Measurements from ENCODE around the gene ADAMTS7.
"Not testable (repeated sequence)": the region's sequence is repeated elsewhere in the genome, so short reads cannot be mapped to it uniquely, and the experiment has no call there.

Gene ADAMTS7

DNA sequence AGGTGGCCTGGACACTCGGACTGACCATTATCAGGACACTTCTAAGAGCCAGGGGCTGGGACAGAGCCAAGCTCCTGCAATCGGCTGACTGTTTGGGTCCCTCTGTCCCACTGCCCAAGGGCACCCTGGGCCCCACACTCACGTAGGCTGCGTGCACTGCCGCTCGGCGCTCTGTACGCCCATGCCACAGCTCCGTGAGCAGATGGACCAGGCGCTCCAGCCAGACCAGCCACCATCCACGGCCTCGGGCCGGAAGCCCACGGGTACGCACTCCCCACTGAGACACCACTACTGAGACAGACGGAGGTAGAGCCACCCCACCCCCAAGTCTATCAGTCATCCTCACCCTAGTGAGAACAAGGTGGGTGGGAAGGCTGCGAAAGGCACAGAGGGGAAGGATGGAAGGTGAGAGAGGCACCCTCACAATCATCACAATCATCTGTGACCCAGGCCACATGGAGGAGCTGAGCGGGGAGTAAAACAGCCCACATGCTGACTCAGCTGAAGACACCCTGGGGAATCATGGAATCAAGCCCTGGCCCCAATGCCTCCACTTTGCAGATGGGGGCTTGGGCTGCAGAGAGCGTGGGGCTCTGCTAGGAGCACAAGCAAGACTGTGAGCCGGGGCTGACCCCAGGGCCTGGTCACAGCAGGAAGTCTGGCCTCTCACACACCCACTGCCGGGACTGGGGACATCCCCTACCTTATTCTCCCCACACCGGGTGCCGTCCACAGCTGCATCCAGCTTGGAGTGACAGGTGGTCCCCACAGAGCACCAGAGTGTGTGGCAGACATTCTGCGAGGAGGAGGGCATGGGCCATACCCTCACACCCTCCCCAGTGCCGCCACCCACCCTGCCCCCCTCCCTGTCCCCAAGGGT is 35.0 kb downstream of the ADAMTS7 start:
- not testable (repeated sequence) for H4K91ac ChIP-seq (ENCODE audit: low read depth, low read length); H3K4ac ChIP-seq (ENCODE audit: low read depth, low read length); H3K79me2 ChIP-seq (ENCODE audit: control insufficient read depth, insufficient read depth, low read length, poor library complexity); H3K79me1 ChIP-seq (ENCODE audit: low read length); DNase-seq; H4K8ac ChIP-seq (ENCODE audit: low read depth, low read length); H3K23ac ChIP-seq (ENCODE audit: low read length); H3K14ac ChIP-seq (ENCODE audit: low read length); H3K27ac ChIP-seq (ENCODE audit: low read depth, low read length); H2AK5ac ChIP-seq (ENCODE audit: low read length); H3K9ac ChIP-seq (ENCODE audit: low read length); H2AFZ ChIP-seq (ENCODE audit: insufficient read depth, low read length, poor library complexity); H3K36me3 ChIP-seq (ENCODE audit: control insufficient read depth in 1 of 2, insufficient read depth in 2 of 2, low read length in 2 of 2); H3K9me3 ChIP-seq (ENCODE audit: insufficient read depth, low read depth, low read length); H3K4me3 ChIP-seq (ENCODE audit: low read depth, low read length); H2BK120ac ChIP-seq (ENCODE audit: insufficient read depth, low read length, poor library complexity); H3K4me2 ChIP-seq (ENCODE audit: low read length); H4K12ac ChIP-seq (ENCODE audit: low read depth, low read length); H2BK5ac ChIP-seq (ENCODE audit: low read depth, low read length, poor library complexity); H3K27me3 ChIP-seq (ENCODE audit: insufficient read depth, low read length); H3K4me1 ChIP-seq (ENCODE audit: control insufficient read depth in 1 of 2, insufficient read depth in 2 of 2, low read length in 2 of 2); H3K18ac ChIP-seq (ENCODE audit: low read length); H2BK12ac ChIP-seq (ENCODE audit: low read length)
- no CpG with 5 or more reads among the region's 25 CpGs for WGBS (ENCODE audit: extremely low coverage, insufficient coverage, insufficient read length)

GRCh38 chr15:78775472-78775871 is 35.8 kb downstream of the ADAMTS7 start:
- H4K8ac ChIP-seq (ENCODE audit: low read depth, low read length) = no peak overlapping the region
- H2AFZ ChIP-seq (ENCODE audit: insufficient read depth, low read length, poor library complexity) = no peak overlapping the region
- H3K4me3 ChIP-seq (ENCODE audit: low read depth, low read length) = no peak overlapping the region
- no peak for DNase-seq
- no peak overlapping the region for H4K91ac ChIP-seq (ENCODE audit: low read depth, low read length)
- no peaks in the 10 kb centered on the region for H3K79me2 ChIP-seq (ENCODE audit: control insufficient read depth, insufficient read depth, low read length, poor library complexity)
- H3K9ac ChIP-seq (ENCODE audit: low read length) = no peak overlapping the region
- H3K4me1 ChIP-seq (ENCODE audit: control insufficient read depth in 1 of 2, insufficient read depth in 2 of 2, low read length in 2 of 2) = peaks cover 0 to 4% of the 10 kb centered on the region in 2 experiments
- H3K79me1 ChIP-seq (ENCODE audit: low read length) = no peaks in the 10 kb centered on the region
- H3K14ac ChIP-seq (ENCODE audit: low read length) = no peak overlapping the region
- H3K36me3 ChIP-seq (ENCODE audit: control insufficient read depth in 1 of 2, insufficient read depth in 2 of 2, low read length in 2 of 2) = no peaks in the 10 kb centered on the region
- H3K9me3 ChIP-seq (ENCODE audit: insufficient read depth, low read depth, low read length) = no peaks in the 10 kb centered on the region
- H3K18ac ChIP-seq (ENCODE audit: low read length) = no peak overlapping the region
- no peak overlapping the region for H2BK12ac ChIP-seq (ENCODE audit: low read length)
- H2BK120ac ChIP-seq (ENCODE audit: insufficient read depth, low read length, poor library complexity) = no peak overlapping the region
- no CpG with 5 or more reads among the region's 8 CpGs for WGBS (ENCODE audit: extremely low coverage, insufficient coverage, insufficient read length)
- no peak overlapping the region for H3K4ac ChIP-seq (ENCODE audit: low read depth, low read length)
- H3K27me3 ChIP-seq (ENCODE audit: insufficient read depth, low read length) = no peaks in the 10 kb centered on the region
- H3K23ac ChIP-seq (ENCODE audit: low read length) = no peak overlapping the region
- no peak overlapping the region for H2BK5ac ChIP-seq (ENCODE audit: low read depth, low read length, poor library complexity)
- H3K27ac ChIP-seq (ENCODE audit: low read depth, low read length) = no peak overlapping the region
- H4K12ac ChIP-seq (ENCODE audit: low read depth, low read length) = no peak overlapping the region
- no peak overlapping the region for H2AK5ac ChIP-seq (ENCODE audit: low read length)
- H3K4me2 ChIP-seq (ENCODE audit: low read length) = no peak overlapping the region

- not testable (repeated sequence) for H3K27ac ChIP-seq (ENCODE audit: low read depth, low read length); H3K18ac ChIP-seq (ENCODE audit: low read length); H4K8ac ChIP-seq (ENCODE audit: low read depth, low read length); H4K91ac ChIP-seq (ENCODE audit: low read depth, low read length); H2AK5ac ChIP-seq (ENCODE audit: low read length); H3K4ac ChIP-seq (ENCODE audit: low read depth, low read length); H3K79me1 ChIP-seq (ENCODE audit: low read length); H3K4me1 ChIP-seq (ENCODE audit: control insufficient read depth in 1 of 2, insufficient read depth in 2 of 2, low read length in 2 of 2); H3K4me3 ChIP-seq (ENCODE audit: low read depth, low read length); H3K27me3 ChIP-seq (ENCODE audit: insufficient read depth, low read length); H3K23ac ChIP-seq (ENCODE audit: low read length); H3K9me3 ChIP-seq (ENCODE audit: insufficient read depth, low read depth, low read length); H2BK12ac ChIP-seq (ENCODE audit: low read length); H3K4me2 ChIP-seq (ENCODE audit: low read length); H3K9ac ChIP-seq (ENCODE audit: low read length); H3K79me2 ChIP-seq (ENCODE audit: control insufficient read depth, insufficient read depth, low read length, poor library complexity); DNase-seq; H2BK5ac ChIP-seq (ENCODE audit: low read depth, low read length, poor library complexity); H3K36me3 ChIP-seq (ENCODE audit: control insufficient read depth in 1 of 2, insufficient read depth in 2 of 2, low read length in 2 of 2); H4K12ac ChIP-seq (ENCODE audit: low read depth, low read length); H2BK120ac ChIP-seq (ENCODE audit: insufficient read depth, low read length, poor library complexity); H3K14ac ChIP-seq (ENCODE audit: low read length); H2AFZ ChIP-seq (ENCODE audit: insufficient read depth, low read length, poor library complexity)
- no CpG with 5 or more reads among the region's 15 CpGs for WGBS (ENCODE audit: extremely low coverage, insufficient coverage, insufficient read length)
Measured at GRCh38 chr15:78774451-78774990, 36.7 kb downstream of the ADAMTS7 start.

DNA sequence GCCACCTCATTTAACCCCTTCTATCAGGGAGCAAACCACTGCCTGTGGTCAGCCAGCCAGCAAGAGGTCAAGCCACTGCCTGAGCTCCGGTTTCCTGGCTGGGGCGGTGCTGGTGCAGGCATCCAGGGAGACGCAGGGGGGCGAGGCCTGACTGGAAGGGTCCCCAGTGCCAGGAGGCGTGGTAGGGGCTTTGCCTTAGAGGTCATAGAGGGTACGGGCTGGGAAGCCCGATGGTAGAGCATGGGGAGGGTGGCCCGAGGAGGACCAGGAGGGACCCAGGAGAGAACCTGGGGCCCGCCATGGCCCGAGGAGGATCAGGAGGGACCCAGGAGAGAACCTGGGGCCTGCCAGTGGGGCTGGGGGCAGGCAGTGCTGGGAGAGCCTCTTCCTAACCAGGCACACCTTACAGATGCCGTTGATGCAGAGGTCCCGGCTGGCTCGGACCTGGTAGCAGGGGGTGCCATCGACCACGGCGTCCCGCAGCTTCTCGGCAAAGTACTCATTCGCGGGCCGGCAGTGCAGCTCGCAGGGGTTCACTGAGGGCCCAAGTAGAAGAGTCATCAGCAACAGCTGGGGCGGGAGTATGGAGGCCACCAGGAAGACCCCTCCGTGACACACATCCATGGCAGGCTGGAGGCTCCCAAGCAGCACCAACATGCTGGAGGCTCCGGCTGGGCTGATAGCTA is 37.4 kb downstream of the ADAMTS7 start:
- not testable (repeated sequence) for H4K12ac ChIP-seq (ENCODE audit: low read depth, low read length); H2BK12ac ChIP-seq (ENCODE audit: low read length); H2BK120ac ChIP-seq (ENCODE audit: insufficient read depth, low read length, poor library complexity); H3K36me3 ChIP-seq (ENCODE audit: control insufficient read depth in 1 of 2, insufficient read depth in 2 of 2, low read length in 2 of 2); H3K9me3 ChIP-seq (ENCODE audit: insufficient read depth, low read depth, low read length); H3K4me2 ChIP-seq (ENCODE audit: low read length); H3K79me1 ChIP-seq (ENCODE audit: low read length); H3K4me3 ChIP-seq (ENCODE audit: low read depth, low read length); H3K18ac ChIP-seq (ENCODE audit: low read length); H3K27ac ChIP-seq (ENCODE audit: low read depth, low read length); H2AK5ac ChIP-seq (ENCODE audit: low read length); H2AFZ ChIP-seq (ENCODE audit: insufficient read depth, low read length, poor library complexity); H3K23ac ChIP-seq (ENCODE audit: low read length); H3K79me2 ChIP-seq (ENCODE audit: control insufficient read depth, insufficient read depth, low read length, poor library complexity); H2BK5ac ChIP-seq (ENCODE audit: low read depth, low read length, poor library complexity); H4K91ac ChIP-seq (ENCODE audit: low read depth, low read length); H3K9ac ChIP-seq (ENCODE audit: low read length); DNase-seq; H4K8ac ChIP-seq (ENCODE audit: low read depth, low read length); H3K4ac ChIP-seq (ENCODE audit: low read depth, low read length); H3K4me1 ChIP-seq (ENCODE audit: control insufficient read depth in 1 of 2, insufficient read depth in 2 of 2, low read length in 2 of 2); H3K14ac ChIP-seq (ENCODE audit: low read length); H3K27me3 ChIP-seq (ENCODE audit: insufficient read depth, low read length)
- no CpG with 5 or more reads among the region's 25 CpGs for WGBS (ENCODE audit: extremely low coverage, insufficient coverage, insufficient read length)
